ENCODE results near the gene POTEG.
"Not testable (repeated sequence)": the region's sequence is repeated elsewhere in the genome, so short reads cannot be mapped to it uniquely, and the experiment has no call there.

DNA sequence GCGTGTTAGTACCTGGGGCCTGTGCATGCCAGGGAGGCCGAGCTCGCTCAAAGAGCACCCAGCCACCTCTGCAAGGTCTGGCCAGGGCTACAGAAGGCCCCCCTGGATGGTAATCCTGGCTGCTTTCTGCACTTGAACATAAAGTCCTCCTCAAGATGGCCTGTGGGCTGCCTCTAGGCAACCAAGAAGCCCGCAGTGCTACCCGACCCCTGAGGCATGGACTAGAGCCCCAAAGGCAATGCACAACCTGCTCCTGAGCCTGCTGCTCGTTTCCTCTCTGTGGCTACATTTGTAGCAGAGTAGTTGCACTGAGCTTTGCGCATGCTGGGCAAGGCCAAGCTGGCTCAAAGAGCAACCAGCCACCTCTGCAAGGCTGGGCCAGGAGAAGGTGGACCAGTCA is 47.8 kb downstream of the POTEG start:
- not testable (repeated sequence) for TF ChIP-seq CTCF (conservative IDR thresholded peaks at IDR 0.05); EZH2 (IDR thresholded peaks at IDR 0.05; ENCODE audit: low read depth)
